Peyer's patch (tissue), 4 donors: ENCODE measurements around the gene OMA1. TPM values are rescaled to one million over a fixed set of nuclear protein-coding genes. Genes with fewer than 3 reads are reported as not detected.

Source experiments
- DNase-seq, 3 donors: peaks; one replicate each; pipeline ENCODE4 v3.0.0-alpha.2; 2017 to 2019
- H3K27ac ChIP-seq, 4 donors: fragments of 200-600 bp; sonication (generic); one replicate each; pipeline ENCODE4 v1.5.1; 2016 to 2019
- H3K27me3 ChIP-seq, 2 donors: fragments of 200-600 bp; sonication (generic); one replicate each; pipeline ENCODE4 v1.5.1; 2019
- H3K36me3 ChIP-seq, 3 donors: fragments of 200-600 bp; sonication (generic); one replicate each; pipeline ENCODE4 v1.5.1; 2016 to 2019
- H3K4me1 ChIP-seq, 4 donors: fragments of 200-600 bp; sonication (generic); one replicate each; pipeline ENCODE4 v1.5.1; 2016 to 2019
- H3K4me3 ChIP-seq, 4 donors: fragments of 200-600 bp; sonication (generic); 1 replicate in 3 of 4; 2 replicates in 1 of 4; pipeline ENCODE4 v1.5.1; 2016 to 2019; ENCODE audit warnings: mild to moderate bottlenecking in 1 of 4
- H3K9me3 ChIP-seq, 4 donors: fragments of 200-600 bp; sonication (generic); one replicate each; pipeline ENCODE4 v1.5.1; 2016 to 2019; ENCODE audit warnings: mild to moderate bottlenecking in 1 of 4
- POLR2A ChIP-seq, 2 donors: fragments of 450-650 bp; IDR thresholded peaks; one replicate each; pipeline ENCODE4 v1.5.1; 2017; ENCODE audit warnings: antibody characterized with exemption in 2 of 2, mild to moderate bottlenecking in 2 of 2, moderate library complexity in 2 of 2
- total RNA-seq, 4 donors: library from RNA; depleted of rRNA; stranded (reverse); fragments of >200 nt; gene quantifications; one replicate each; pipeline ENCODE4 v1.1.0, GENCODE V29; 2016
- TF ChIP-seq, protein P1 (sequence below), 6 experiments: fragments of 450-650 bp in 4 of 6; fragments of 200-600 bp in 2 of 6; sonication (generic) in 1 of 6; IDR thresholded peaks; one replicate each; pipeline ENCODE4 v1.5.1; 2017 to 2019; ENCODE audit warnings: antibody characterized with exemption in 6 of 6, mild to moderate bottlenecking in 3 of 6, moderate library complexity in 1 of 6

The OMA1 gene
- total RNA-seq, 4 donors from 2014 or later: 15.5 to 52.8 (median 17.6) TPM

DNA sequence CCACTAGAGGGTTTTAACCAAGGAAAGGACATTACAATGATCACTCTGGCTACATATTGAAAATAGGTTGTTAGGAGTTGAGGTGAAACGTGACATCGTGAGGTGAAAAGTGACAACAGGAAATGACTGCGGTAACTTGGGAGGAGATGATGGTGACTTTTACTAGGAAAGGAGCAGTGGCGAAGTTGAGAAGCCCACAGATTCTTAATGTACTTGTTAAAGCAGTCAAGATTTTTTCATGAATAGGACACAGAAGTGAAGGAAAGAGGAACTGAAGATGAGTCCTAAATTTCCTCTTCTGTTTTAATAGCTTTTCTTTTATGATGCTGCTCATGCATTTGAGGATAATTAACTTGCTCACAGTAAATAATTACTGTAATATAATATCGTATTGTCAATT lies 59.5 kb downstream of the OMA1 start:
- H3K27ac ChIP-seq: no peak overlapping the region
- no peaks in the 10 kb centered on the region for H3K4me1 ChIP-seq
- TF ChIP-seq, protein P1, sequence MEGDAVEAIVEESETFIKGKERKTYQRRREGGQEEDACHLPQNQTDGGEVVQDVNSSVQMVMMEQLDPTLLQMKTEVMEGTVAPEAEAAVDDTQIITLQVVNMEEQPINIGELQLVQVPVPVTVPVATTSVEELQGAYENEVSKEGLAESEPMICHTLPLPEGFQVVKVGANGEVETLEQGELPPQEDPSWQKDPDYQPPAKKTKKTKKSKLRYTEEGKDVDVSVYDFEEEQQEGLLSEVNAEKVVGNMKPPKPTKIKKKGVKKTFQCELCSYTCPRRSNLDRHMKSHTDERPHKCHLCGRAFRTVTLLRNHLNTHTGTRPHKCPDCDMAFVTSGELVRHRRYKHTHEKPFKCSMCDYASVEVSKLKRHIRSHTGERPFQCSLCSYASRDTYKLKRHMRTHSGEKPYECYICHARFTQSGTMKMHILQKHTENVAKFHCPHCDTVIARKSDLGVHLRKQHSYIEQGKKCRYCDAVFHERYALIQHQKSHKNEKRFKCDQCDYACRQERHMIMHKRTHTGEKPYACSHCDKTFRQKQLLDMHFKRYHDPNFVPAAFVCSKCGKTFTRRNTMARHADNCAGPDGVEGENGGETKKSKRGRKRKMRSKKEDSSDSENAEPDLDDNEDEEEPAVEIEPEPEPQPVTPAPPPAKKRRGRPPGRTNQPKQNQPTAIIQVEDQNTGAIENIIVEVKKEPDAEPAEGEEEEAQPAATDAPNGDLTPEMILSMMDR (IDR thresholded peaks at IDR 0.05): no peak
- TF ChIP-seq POLR2A (IDR thresholded peaks at IDR 0.05): no peak
- H3K4me3 ChIP-seq: no peak overlapping the region
- no peaks in the 10 kb centered on the region for H3K9me3 ChIP-seq
- no peak for DNase-seq
- no peaks in the 10 kb centered on the region for H3K27me3 ChIP-seq
- peaks cover 0 to 21% (median 0%) of the 10 kb centered on the region in 3 donors for H3K36me3 ChIP-seq

DNA sequence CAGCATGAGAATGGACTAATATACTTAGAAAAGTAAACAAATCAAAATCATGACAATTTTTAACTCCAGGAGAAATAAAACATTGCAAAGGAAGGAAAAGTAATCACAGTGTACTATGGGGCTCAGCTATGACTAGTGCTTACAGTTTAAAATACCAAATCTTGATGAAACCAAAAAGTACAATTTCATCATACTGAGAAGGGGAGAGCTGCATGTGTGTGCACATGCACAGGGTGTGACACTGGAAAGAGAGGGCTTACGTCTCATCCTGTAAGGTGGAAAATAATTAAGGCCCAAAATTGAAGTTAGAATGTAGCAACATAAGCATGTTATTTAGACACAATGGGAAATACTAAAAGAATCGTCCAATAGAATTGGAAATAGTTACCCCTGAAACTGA lies 64.6 kb downstream of the OMA1 start:
- H3K4me3 ChIP-seq: no peak overlapping the region
- no peak for DNase-seq
- TF ChIP-seq POLR2A (IDR thresholded peaks at IDR 0.05): no peak
- no peaks in the 10 kb centered on the region for H3K27me3 ChIP-seq
- no peaks in the 10 kb centered on the region for H3K4me1 ChIP-seq
- no peaks in the 10 kb centered on the region for H3K9me3 ChIP-seq
- peaks cover 0 to 3% (median 0%) of the 10 kb centered on the region in 3 donors for H3K36me3 ChIP-seq
- H3K27ac ChIP-seq: no peak overlapping the region

DNA sequence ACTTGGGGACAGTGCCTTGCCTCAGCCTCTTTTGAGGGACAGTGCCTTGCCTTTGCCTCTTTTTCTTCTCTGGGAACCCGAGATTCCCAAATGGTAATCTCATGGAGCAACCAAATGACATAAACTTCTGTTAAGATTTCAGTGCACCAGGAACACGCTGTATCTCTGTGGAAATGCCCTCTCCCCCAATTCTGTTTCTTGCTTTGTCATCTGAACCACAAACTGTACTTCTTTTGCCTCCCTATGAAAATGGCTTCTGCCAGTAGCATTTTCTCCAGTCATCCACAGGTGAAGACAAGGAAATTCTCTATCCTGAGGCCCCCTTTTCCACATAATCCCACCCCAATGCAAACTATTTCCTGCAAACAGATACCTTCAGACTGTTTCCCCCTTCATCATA lies 66.3 kb downstream of the OMA1 start:
- no peaks in the 10 kb centered on the region for H3K9me3 ChIP-seq
- TF ChIP-seq, protein P1 (IDR thresholded peaks at IDR 0.05): no peak
- H3K4me3 ChIP-seq: no peak overlapping the region
- H3K4me1 ChIP-seq: no peaks in the 10 kb centered on the region
- DNase-seq: no peak
- no peaks in the 10 kb centered on the region for H3K27me3 ChIP-seq
- no peak overlapping the region for H3K27ac ChIP-seq
- H3K36me3 ChIP-seq: peaks cover 0 to 3% (median 0%) of the 10 kb centered on the region in 3 donors

DNA sequence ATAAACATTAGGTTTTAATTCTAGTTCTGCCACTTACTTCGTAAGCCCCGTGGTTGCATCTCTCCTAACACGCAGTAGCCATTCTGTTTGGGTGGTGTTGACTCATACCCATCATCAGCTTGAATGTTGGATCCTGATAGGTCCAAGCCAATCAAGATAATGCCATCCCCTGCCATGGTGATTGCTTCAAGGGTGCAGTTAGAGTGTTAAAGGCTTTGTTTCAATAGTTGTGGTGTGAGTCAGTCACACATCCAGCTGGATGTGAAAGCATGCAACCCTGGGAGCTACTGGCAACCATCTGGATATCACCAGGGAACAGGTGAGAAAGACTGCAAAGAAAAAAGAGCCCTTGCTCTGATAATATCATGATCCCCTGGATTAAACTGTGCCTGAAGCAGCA lies 69.1 kb downstream of the OMA1 start:
- Histone ChIP-seq H3K4me1 (no peaks in the 10 kb centered on the region), H3K27ac (no peak overlapping the region), H3K27me3 (no peaks in the 10 kb centered on the region), H3K9me3 (no peaks in the 10 kb centered on the region), H3K36me3 (no peaks in the 10 kb centered on the region), H3K4me3 (no peak overlapping the region)
- TF ChIP-seq, protein P1 (IDR thresholded peaks at IDR 0.05): no peak
- TF ChIP-seq POLR2A (IDR thresholded peaks at IDR 0.05): no peak
- no peak for DNase-seq

DNA sequence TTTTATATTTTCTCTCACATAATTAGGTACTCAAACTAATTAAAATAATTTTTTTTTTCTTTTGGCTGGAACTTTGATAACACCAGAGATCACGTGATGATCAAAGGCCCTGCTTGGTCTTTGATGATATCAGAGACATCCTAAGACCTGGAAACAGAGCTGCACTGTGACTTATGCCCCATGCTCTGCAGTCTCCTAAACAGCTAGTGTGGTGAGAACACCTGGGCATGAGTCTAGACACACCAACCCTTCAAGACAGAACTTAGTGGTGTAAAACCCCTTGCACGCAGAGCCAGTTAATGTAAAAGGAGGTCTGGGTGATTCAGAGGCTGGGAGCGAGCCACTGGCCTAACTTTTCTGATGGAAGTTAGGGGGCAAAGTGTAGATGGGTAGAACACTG lies 70.3 kb downstream of the OMA1 start:
- H3K27me3 ChIP-seq: no peaks in the 10 kb centered on the region
- TF ChIP-seq, protein P1 (IDR thresholded peaks at IDR 0.05): no peak
- no peak for TF ChIP-seq POLR2A (IDR thresholded peaks at IDR 0.05)
- H3K9me3 ChIP-seq: no peaks in the 10 kb centered on the region
- no peaks in the 10 kb centered on the region for H3K36me3 ChIP-seq
- H3K4me3 ChIP-seq: no peak overlapping the region
- DNase-seq: no peak
- H3K4me1 ChIP-seq: no peaks in the 10 kb centered on the region
- H3K27ac ChIP-seq: no peak overlapping the region

DNA sequence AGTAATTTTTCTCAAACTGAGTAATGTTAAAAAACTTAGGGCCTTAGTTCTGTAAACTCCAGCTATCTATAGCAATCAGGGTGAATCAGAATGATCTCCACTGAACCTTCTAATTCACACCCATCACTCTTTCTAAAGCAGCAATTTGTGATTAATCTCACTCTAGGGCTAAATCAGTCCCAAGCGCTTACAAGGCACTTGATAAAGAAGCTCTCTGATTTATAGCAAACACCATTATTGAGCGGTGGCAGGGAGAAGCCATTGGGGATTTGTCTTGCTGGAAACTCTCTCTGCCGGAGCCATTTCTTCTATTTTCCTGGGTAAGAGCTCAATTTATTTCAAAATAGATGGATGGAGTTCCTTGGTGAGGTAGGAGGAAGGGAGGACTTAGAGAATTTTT lies 77.0 kb downstream of the OMA1 start:
- DNase-seq: no peak
- no peaks in the 10 kb centered on the region for H3K4me1 ChIP-seq
- no peaks in the 10 kb centered on the region for H3K36me3 ChIP-seq
- H3K4me3 ChIP-seq: no peak overlapping the region
- no peaks in the 10 kb centered on the region for H3K27me3 ChIP-seq
- TF ChIP-seq, protein P1 (IDR thresholded peaks at IDR 0.05): no peak
- no peak overlapping the region for H3K27ac ChIP-seq
- H3K9me3 ChIP-seq: no peaks in the 10 kb centered on the region
